Measurements from ENCODE around the gene SPC24.
"Not testable (repeated sequence)": the region's sequence is repeated elsewhere in the genome, so short reads cannot be mapped to it uniquely, and the experiment has no call there.

SPC24 gene

GRCh38 chr19:11181488-11181887 is 25.9 kb upstream of the SPC24 start:
- no peak for TF ChIP-seq CTCF (IDR thresholded peaks at IDR 0.05; ENCODE audit: low read depth, low read length, missing control alignments)
- in situ Hi-C loops (cut with HindIII; ENCODE audit: low sequenced_read_pairs): no loop called here
- no peak for DNase-seq (ENCODE audit: low read depth)
- no peak overlapping the region for H3K4me3 ChIP-seq (ENCODE audit: low read depth, low read length)

- in situ Hi-C loops (cut with HindIII; ENCODE audit: low sequenced_read_pairs); H3K4me3 ChIP-seq (ENCODE audit: low read depth, low read length); DNase-seq (ENCODE audit: low read depth): not testable (repeated sequence)
Observed at GRCh38 chr19:11180975-11181374, 25.4 kb upstream of the SPC24 start.

- in situ Hi-C loops (cut with HindIII; ENCODE audit: low sequenced_read_pairs): no loop called here
- TF ChIP-seq CTCF (IDR thresholded peaks at IDR 0.05; ENCODE audit: low read depth, low read length, missing control alignments): no peak
- no peak for DNase-seq (ENCODE audit: low read depth)
- no peak overlapping the region for H3K4me3 ChIP-seq (ENCODE audit: low read depth, low read length)
Observed at GRCh38 chr19:11180346-11180745, 24.8 kb upstream of the SPC24 start.

- no peak for DNase-seq (ENCODE audit: low read depth)
- H3K4me3 ChIP-seq (ENCODE audit: low read depth, low read length): no peak overlapping the region
- in situ Hi-C loops (cut with HindIII; ENCODE audit: low sequenced_read_pairs): no loop called here
- TF ChIP-seq CTCF (IDR thresholded peaks at IDR 0.05; ENCODE audit: low read depth, low read length, missing control alignments): no peak
Observed at GRCh38 chr19:11179716-11180297, 24.2 kb upstream of the SPC24 start.

- in situ Hi-C loops (cut with HindIII; ENCODE audit: low sequenced_read_pairs); H3K4me3 ChIP-seq (ENCODE audit: low read depth, low read length); DNase-seq (ENCODE audit: low read depth): not testable (repeated sequence)
Observed at GRCh38 chr19:11179145-11179465, 23.5 kb upstream of the SPC24 start.

- DNase-seq (ENCODE audit: low read depth): no peak
- TF ChIP-seq CTCF (IDR thresholded peaks at IDR 0.05; ENCODE audit: low read depth, low read length, missing control alignments): no peak
- in situ Hi-C loops (cut with HindIII; ENCODE audit: low sequenced_read_pairs): no loop called here
- no peak overlapping the region for H3K4me3 ChIP-seq (ENCODE audit: low read depth, low read length)
Observed at GRCh38 chr19:11177592-11177991, 22.0 kb upstream of the SPC24 start.

- DNase-seq (ENCODE audit: low read depth): no peak
- TF ChIP-seq CTCF (IDR thresholded peaks at IDR 0.05; ENCODE audit: low read depth, low read length, missing control alignments): no peak
- H3K4me3 ChIP-seq (ENCODE audit: low read depth, low read length): no peak overlapping the region
- in situ Hi-C loops (cut with HindIII; ENCODE audit: low sequenced_read_pairs): no loop called here
Observed at GRCh38 chr19:11176466-11177193, 21.0 kb upstream of the SPC24 start.

All from astrocyte of the cerebellum (primary cell).